Neural progenitor cell (in vitro differentiated cells): Measurements from ENCODE around the gene DBNL. TPM values are rescaled to one million over a fixed set of nuclear protein-coding genes. Genes with fewer than 3 reads are reported as not detected.

Source experiments
- DNase-seq: peaks from one replicate; pipeline ENCODE4 v3.0.0-alpha.2; 2016; ENCODE audit warnings: low spot score
- H2AFZ ChIP-seq: fragments of 200-600 bp; sonication (generic); replicated peaks from 2 replicates; pipeline ENCODE4 v1.6.1; 2016; ENCODE audit warnings: antibody characterized with exemption
- H3F3A ChIP-seq: fragments of 200-600 bp; sonication (generic); 2 replicates; pipeline ENCODE4 v1.6.1; 2016; ENCODE audit warnings: antibody characterized with exemption, low read depth
- H3K27ac ChIP-seq: fragments of 200-600 bp; sonication (generic); 2 replicates; pipeline ENCODE4 v1.5.1; 2016; ENCODE audit warnings: mild to moderate bottlenecking
- H3K27me3 ChIP-seq: fragments of 200-600 bp; sonication (generic); 2 replicates; pipeline ENCODE4 v1.6.1; 2016; ENCODE audit warnings: mild to moderate bottlenecking, moderate library complexity
- H3K36me3 ChIP-seq: fragments of 200-600 bp; sonication (generic); 2 replicates; pipeline ENCODE4 v1.5.1; 2016
- H3K4me1 ChIP-seq: fragments of 200-600 bp; sonication (generic); 2 replicates; pipeline ENCODE4 v1.6.1; 2016; ENCODE audit warnings: mixed run types
- H3K4me2 ChIP-seq: fragments of 200-600 bp; sonication (generic); 2 replicates; pipeline ENCODE4 v1.6.1; 2016
- H3K4me3 ChIP-seq: fragments of 200-600 bp; sonication (generic); 2 replicates; pipeline ENCODE4 v1.5.1; 2016
- H3K79me2 ChIP-seq: fragments of 200-600 bp; sonication (generic); 2 replicates; pipeline ENCODE4 v1.6.1; 2016; ENCODE audit warnings: low read depth
- H3K9ac ChIP-seq: fragments of 200-600 bp; sonication (generic); 2 replicates; pipeline ENCODE4 v1.6.1; 2016
- H3K9me3 ChIP-seq: fragments of 200-600 bp; sonication (generic); 2 replicates; pipeline ENCODE4 v1.5.1; 2016; ENCODE audit warnings: low read depth
- H4K20me1 ChIP-seq: fragments of 200-600 bp; sonication (generic); 2 replicates; pipeline ENCODE4 v1.6.1; 2016; ENCODE audit warnings: low read depth
- H3K27ac Mint-ChIP-seq: 3 replicates; pipeline ENCODE4 v1.8.0; 2021; ENCODE audit warnings: mixed read lengths
- H3K27me3 Mint-ChIP-seq: 2 replicates; pipeline ENCODE4 v1.8.0; 2022; ENCODE audit warnings: low read depth, mild to moderate bottlenecking, inconsistent platforms, moderate library complexity, mixed read lengths; ENCODE audit not compliant: insufficient read depth
- H3K36me3 Mint-ChIP-seq: 3 replicates; pipeline ENCODE4 v1.8.0; 2021; ENCODE audit warnings: mixed read lengths
- H3K4me1 Mint-ChIP-seq: 3 replicates; pipeline ENCODE4 v1.8.0; 2021; ENCODE audit warnings: mixed read lengths
- H3K4me3 Mint-ChIP-seq: 3 replicates; pipeline ENCODE4 v1.8.0; 2021; ENCODE audit warnings: mild to moderate bottlenecking, moderate library complexity, mixed read lengths
- H3K9me3 Mint-ChIP-seq: 3 replicates; pipeline ENCODE4 v1.8.0; 2020; ENCODE audit warnings: mixed read lengths
- CTCF ChIP-seq: fragments of 200-600 bp; sonication (generic); IDR thresholded peaks from 2 replicates; pipeline ENCODE4 v1.5.1; 2017; ENCODE audit warnings: antibody characterized with exemption, mild to moderate bottlenecking
- EZH2 ChIP-seq: fragments of 200-600 bp; sonication (generic); IDR thresholded peaks from 2 replicates; pipeline ENCODE4 v1.6.1; 2017; ENCODE audit warnings: antibody characterized with exemption, mild to moderate bottlenecking, moderate library complexity
- EZH2phosphoT487 ChIP-seq: fragments of 200-600 bp; sonication (generic); IDR thresholded peaks from 2 replicates; pipeline ENCODE4 v1.6.1; 2017; ENCODE audit warnings: antibody characterized with exemption
- total RNA-seq: library from RNA; depleted of rRNA; stranded (reverse); fragments of >200 nt; gene quantifications from 2 replicates; pipeline ENCODE4 v1.2.3, GENCODE V29; 2015; ENCODE audit warnings: low replicate concordance

The DBNL gene
- total RNA-seq, 1 donor from 2014 or later, result 31.4 TPM

DNA sequence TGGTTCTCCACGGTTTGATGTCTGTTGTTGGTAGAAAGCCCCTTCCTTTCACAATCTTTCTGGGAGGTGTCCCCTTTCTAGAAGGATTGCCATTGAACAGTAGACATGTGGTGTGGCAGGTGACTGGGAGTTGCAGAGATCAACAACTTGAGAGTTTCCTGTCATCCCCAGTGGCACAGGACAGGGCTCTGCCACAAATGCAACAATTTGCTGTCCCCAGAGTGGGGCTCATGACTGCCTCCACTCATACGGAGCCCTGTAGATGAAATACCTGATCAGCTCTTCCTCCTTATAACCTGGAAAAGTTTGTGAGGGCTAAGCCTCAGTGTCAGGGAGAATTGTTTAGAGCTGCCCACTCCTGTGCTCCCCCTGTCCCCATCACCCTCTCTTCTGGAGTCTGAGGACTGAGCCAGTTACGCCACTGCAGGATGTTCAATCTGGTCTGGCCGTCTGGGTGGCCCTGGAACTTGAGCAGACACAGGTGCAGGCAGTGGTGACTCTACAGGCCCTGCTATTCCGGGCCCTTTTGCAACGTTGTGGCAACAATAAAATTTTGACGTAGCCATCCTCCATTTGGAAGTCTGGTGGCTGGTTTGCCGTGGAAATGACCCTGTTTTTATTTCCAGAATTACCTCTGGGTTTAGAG lies 6.5 kb downstream of the DBNL start:
- DNase-seq, result no peak
- Histone ChIP-seq H2AFZ (no peak overlapping the region), H3K4me3 (no peak overlapping the region), H3K27me3 (no peaks in the 10 kb centered on the region), H3K27ac (no peak overlapping the region), H3F3A (no peaks in the 10 kb centered on the region), H3K79me2 (peaks cover 26% of the 10 kb centered on the region), H3K4me1 (no peaks in the 10 kb centered on the region), H4K20me1 (peaks cover 25% of the 10 kb centered on the region), H3K4me2 (no peak overlapping the region), H3K9ac (no peak overlapping the region), H3K9me3 (no peaks in the 10 kb centered on the region), H3K36me3 (no peaks in the 10 kb centered on the region)
- no peak overlapping the region for H3K27ac Mint-ChIP-seq
- H3K9me3 Mint-ChIP-seq, result no peaks in the 10 kb centered on the region
- H3K4me3 Mint-ChIP-seq, result no peak overlapping the region
- no peaks in the 10 kb centered on the region for H3K27me3 Mint-ChIP-seq
- TF ChIP-seq EZH2phosphoT487 (no peak), EZH2 (no peak), CTCF (no peak)
- peaks cover 10% of the 10 kb centered on the region for H3K4me1 Mint-ChIP-seq
- peaks cover 27% of the 10 kb centered on the region for H3K36me3 Mint-ChIP-seq

- no peaks in the 10 kb centered on the region for H3K27me3 ChIP-seq
- H3K9me3 ChIP-seq, result no peaks in the 10 kb centered on the region
- H3K4me1 Mint-ChIP-seq, result peaks cover 3% of the 10 kb centered on the region
- no peaks in the 10 kb centered on the region for H3K9me3 Mint-ChIP-seq
- peaks cover 29% of the 10 kb centered on the region for H3K36me3 Mint-ChIP-seq
- no peak overlapping the region for H3K4me3 Mint-ChIP-seq
- no peak overlapping the region for H3K9ac ChIP-seq
- TF ChIP-seq CTCF (no peak), EZH2phosphoT487 (no peak), EZH2 (no peak)
- no peak overlapping the region for H3K27ac ChIP-seq
- H2AFZ ChIP-seq, result no peak overlapping the region
- H3K4me1 ChIP-seq, result no peaks in the 10 kb centered on the region
- peaks cover 19% of the 10 kb centered on the region for H3K79me2 ChIP-seq
- H3K36me3 ChIP-seq, result no peaks in the 10 kb centered on the region
- DNase-seq, result no peak
- no peaks in the 10 kb centered on the region for H3K27me3 Mint-ChIP-seq
- H3K27ac Mint-ChIP-seq, result no peak overlapping the region
- peaks cover 25% of the 10 kb centered on the region for H4K20me1 ChIP-seq
- H3F3A ChIP-seq, result no peaks in the 10 kb centered on the region
- H3K4me2 ChIP-seq, result no peak overlapping the region
- no peak overlapping the region for H3K4me3 ChIP-seq
Measured at GRCh38 chr7:44051611-44052220, 7.2 kb downstream of the DBNL start.

GRCh38 chr7:44052771-44053365 lies 8.4 kb downstream of the DBNL start:
- no peak overlapping the region for H3K4me3 Mint-ChIP-seq
- no peak overlapping the region for H3K9ac ChIP-seq
- H3K27me3 Mint-ChIP-seq, result no peaks in the 10 kb centered on the region
- no peak overlapping the region for H2AFZ ChIP-seq
- H3K4me1 Mint-ChIP-seq, result no peaks in the 10 kb centered on the region
- no peak overlapping the region for H3K27ac Mint-ChIP-seq
- H3K36me3 ChIP-seq, result no peaks in the 10 kb centered on the region
- H3K27ac ChIP-seq, result no peak overlapping the region
- peaks cover 10% of the 10 kb centered on the region for H3K79me2 ChIP-seq
- H3K9me3 ChIP-seq, result no peaks in the 10 kb centered on the region
- peaks cover 20% of the 10 kb centered on the region for H4K20me1 ChIP-seq
- TF ChIP-seq CTCF (no peak), EZH2phosphoT487 (no peak), EZH2 (no peak)
- H3K4me3 ChIP-seq, result no peak overlapping the region
- no peaks in the 10 kb centered on the region for H3K4me1 ChIP-seq
- DNase-seq, result no peak
- no peaks in the 10 kb centered on the region for H3F3A ChIP-seq
- H3K9me3 Mint-ChIP-seq, result no peaks in the 10 kb centered on the region
- H3K27me3 ChIP-seq, result no peaks in the 10 kb centered on the region
- H3K4me2 ChIP-seq, result no peak overlapping the region
- H3K36me3 Mint-ChIP-seq, result peaks cover 26% of the 10 kb centered on the region
